Body of pancreas (tissue), 4 donors: ENCODE data around the gene RBL1. TPM values are rescaled to one million over a fixed set of nuclear protein-coding genes. Genes with fewer than 3 reads are reported as not detected.
"Not testable (repeated sequence)": the region's sequence is repeated elsewhere in the genome, so short reads cannot be mapped to it uniquely, and the experiment has no call there.

Source experiments
- ATAC-seq: fragments of 150-250 bp; one replicate; pipeline ENCODE4 v1.9.1; 2016
- DNase-seq, 4 donors: peaks; one replicate each; pipeline ENCODE4 v3.0.0-alpha.2; 2019
- H3K27ac ChIP-seq, 4 donors: fragments of 200-600 bp; sonication (generic); 1 replicate in 3 of 4; 2 replicates in 1 of 4; pipeline versions ENCODE4 v1.5.1 to v1.6.1; 2016 to 2019; ENCODE audit warnings: mild to moderate bottlenecking in 1 of 4, mixed read lengths in 1 of 4, moderate library complexity in 1 of 4
- H3K27me3 ChIP-seq, 2 donors: fragments of 200-600 bp; sonication (generic); one replicate each; pipeline ENCODE4 v1.6.0; 2016; ENCODE audit warnings: mild to moderate bottlenecking in 1 of 2
- H3K36me3 ChIP-seq, 2 donors: fragments of 200-600 bp; sonication (generic); replicated peaks in 1 of 2; 2 replicates each; pipeline ENCODE4 v1.5.1; 2016; ENCODE audit warnings: low read depth in 2 of 2; ENCODE audit not compliant: insufficient read depth in 1 of 2
- H3K4me1 ChIP-seq: fragments of 200-600 bp; sonication (generic); one replicate; pipeline ENCODE4 v1.6.0; 2016
- H3K4me3 ChIP-seq, 2 donors: fragments of 200-600 bp; sonication (generic); 1 replicate in 1 of 2; 2 replicates in 1 of 2; pipeline ENCODE4 v1.5.1; 2016 to 2019
- H3K9me3 ChIP-seq, 3 donors: fragments of 200-600 bp; sonication (generic); 1 replicate in 2 of 3; 2 replicates in 1 of 3; pipeline ENCODE4 v1.5.1; 2016
- POLR2A ChIP-seq, 3 donors: fragments of 450-650 bp; IDR thresholded peaks; one replicate each; pipeline ENCODE4 v1.6.1; 2016; ENCODE audit warnings: antibody characterized with exemption in 3 of 3, mild to moderate bottlenecking in 2 of 3
- WGBS, 2 donors: methylation state at CpG; one replicate each; pipeline ENCODE4 v1.1.5; 2017; 5-methylcytosine and 5-hydroxymethylcytosine counted together
- intact Hi-C: fragments of 100-400 bp; cut with DNase I; formaldehyde crosslinking; loops from one replicate; pipeline ENCODE4 v1.15.1; 2023
- total RNA-seq, 2 donors: library from RNA; depleted of rRNA; stranded (reverse); fragments of >200 nt; gene quantifications; one replicate each; pipeline ENCODE4 v1.1.0, GENCODE V29; 2016
- TF ChIP-seq, protein P1 (sequence below), 7 experiments: fragments of 450-650 bp in 4 of 7; fragments of 200-600 bp in 3 of 7; sonication (generic) in 3 of 7; IDR thresholded peaks; one replicate each; pipeline ENCODE4 v1.5.1; 2016 to 2019; ENCODE audit warnings: antibody characterized with exemption in 7 of 7

The RBL1 gene
- total RNA-seq, 2 donors from 2014 or later, result 4.4 to 11.9 TPM

DNA sequence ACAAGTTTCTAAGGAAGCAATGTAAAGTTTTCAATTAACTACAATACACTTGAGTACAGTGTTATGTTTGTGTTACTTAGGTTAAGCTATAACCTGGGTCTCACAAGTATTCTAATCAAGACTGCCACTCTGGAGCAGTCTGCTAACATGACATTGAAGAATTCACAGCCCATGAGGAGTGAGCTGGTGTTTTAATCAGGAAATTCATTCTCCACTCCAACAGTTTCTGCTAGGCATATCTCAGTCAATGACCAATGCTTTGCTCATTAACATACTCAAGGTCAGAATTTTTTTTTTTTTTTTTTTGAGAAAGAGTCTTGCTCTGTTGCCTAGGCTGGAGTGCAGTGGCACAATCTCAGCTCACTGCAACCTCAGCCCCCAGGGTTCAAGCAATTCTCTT lies 84.7 kb downstream of the RBL1 start:
- Histone ChIP-seq H3K9me3 (no peaks in the 10 kb centered on the region), H3K4me1 (no peaks in the 10 kb centered on the region), H3K27ac (no peak overlapping the region), H3K36me3 (no peaks in the 10 kb centered on the region), H3K27me3 (no peaks in the 10 kb centered on the region), H3K4me3 (no peak overlapping the region)
- DNase-seq, result no peak
- TF ChIP-seq, protein P1, sequence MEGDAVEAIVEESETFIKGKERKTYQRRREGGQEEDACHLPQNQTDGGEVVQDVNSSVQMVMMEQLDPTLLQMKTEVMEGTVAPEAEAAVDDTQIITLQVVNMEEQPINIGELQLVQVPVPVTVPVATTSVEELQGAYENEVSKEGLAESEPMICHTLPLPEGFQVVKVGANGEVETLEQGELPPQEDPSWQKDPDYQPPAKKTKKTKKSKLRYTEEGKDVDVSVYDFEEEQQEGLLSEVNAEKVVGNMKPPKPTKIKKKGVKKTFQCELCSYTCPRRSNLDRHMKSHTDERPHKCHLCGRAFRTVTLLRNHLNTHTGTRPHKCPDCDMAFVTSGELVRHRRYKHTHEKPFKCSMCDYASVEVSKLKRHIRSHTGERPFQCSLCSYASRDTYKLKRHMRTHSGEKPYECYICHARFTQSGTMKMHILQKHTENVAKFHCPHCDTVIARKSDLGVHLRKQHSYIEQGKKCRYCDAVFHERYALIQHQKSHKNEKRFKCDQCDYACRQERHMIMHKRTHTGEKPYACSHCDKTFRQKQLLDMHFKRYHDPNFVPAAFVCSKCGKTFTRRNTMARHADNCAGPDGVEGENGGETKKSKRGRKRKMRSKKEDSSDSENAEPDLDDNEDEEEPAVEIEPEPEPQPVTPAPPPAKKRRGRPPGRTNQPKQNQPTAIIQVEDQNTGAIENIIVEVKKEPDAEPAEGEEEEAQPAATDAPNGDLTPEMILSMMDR (IDR thresholded peaks at IDR 0.05), result no peak
- no peak for TF ChIP-seq POLR2A (IDR thresholded peaks at IDR 0.05)
- intact Hi-C loops, result no loop called here
- ATAC-seq, result no peak

DNA sequence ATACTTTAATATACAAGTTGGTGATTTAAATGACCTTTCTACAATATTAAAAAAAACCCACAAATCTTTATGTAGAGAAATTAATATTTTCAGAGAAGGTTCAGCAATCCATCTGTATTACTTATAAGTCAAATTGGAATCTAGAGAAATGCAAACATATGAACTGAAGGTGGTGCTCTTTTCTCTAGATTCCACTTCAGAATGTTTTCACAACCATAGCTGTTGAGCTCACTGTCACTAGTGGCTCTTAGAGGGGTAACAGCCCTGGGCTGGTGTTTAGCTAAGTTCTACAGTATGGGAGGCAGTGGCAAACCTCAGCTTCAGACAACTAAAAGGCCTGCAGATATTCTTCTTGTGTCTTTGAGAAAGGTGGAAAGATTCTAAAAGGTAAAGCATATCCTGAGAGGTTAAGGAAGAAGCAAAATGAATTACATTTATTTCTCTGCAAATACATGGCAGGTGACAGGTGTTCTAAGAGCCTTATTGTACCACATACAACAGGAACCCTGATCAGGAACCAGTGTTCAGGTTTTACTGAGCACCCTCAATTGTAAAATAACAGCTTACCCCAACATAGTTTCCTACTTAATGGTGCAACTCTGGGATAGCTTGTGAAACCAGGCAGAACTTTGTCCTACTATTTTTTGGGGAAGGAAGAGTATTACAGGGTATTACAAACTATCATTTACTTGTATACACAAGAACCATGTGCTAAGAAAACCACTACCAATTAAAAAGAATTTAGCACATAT lies 87.7 kb downstream of the RBL1 start:
- no peaks in the 10 kb centered on the region for H3K9me3 ChIP-seq
- H3K4me3 ChIP-seq, result no peak overlapping the region
- ATAC-seq, result no peak
- H3K27ac ChIP-seq, result peak overlapping the region in 1 of 4 donors; percentile 15
- H3K4me1 ChIP-seq, result no peaks in the 10 kb centered on the region
- intact Hi-C loops, result no loop called here
- no peaks in the 10 kb centered on the region for H3K36me3 ChIP-seq
- peak in 1 of 4 donors; percentile 4 for DNase-seq
- no peak for TF ChIP-seq POLR2A (IDR thresholded peaks at IDR 0.05)
- TF ChIP-seq, protein P1 (IDR thresholded peaks at IDR 0.05), result peak in 1 of 7 experiments; percentile 13
- no peaks in the 10 kb centered on the region for H3K27me3 ChIP-seq

DNA sequence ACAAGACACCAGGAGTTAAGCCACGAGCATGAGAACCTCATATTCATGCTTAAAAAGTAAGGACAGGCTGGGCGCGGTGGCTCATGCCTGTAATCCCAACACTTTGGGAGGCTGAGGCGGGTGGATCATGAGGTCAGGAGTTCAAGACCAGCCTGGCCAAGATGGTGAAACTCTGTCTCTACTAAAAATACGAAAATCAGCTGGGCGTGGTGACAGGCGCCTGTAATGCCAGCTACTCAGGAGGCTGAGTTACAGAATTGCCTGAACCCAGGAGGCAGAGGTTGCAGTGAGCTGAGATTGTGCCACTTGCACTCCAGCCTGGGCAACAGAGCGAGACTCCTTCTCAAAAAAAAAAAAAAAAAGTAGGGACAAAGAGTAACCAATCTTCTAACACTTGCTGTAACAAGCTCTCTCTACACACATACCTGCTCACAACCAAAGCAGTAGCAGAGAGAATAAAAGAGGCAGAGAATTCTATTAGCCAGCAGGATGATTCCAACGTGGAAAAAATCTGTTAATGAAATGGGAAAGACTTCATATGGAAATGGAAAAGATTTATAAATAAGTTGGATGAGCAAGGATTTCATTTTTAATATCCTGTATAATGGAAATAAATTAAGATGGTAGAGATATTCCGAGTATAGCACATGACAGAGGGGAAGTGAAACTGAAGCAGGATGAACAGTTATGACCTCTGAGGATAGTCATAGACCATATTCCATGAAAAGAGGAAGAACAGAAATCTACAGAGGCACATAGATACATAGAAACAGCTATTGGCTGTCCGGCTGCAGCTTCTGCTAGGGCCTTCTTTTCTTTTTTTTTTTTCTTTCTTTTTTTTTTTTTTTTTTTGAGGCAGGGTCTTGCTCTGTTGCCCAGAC lies 90.5 kb downstream of the RBL1 start:
- 84 to 93% methylated on average over 11 of the region's 11 CpGs for WGBS, 2 donors
- H3K4me3 ChIP-seq, ATAC-seq, H3K9me3 ChIP-seq, H3K4me1 ChIP-seq, intact Hi-C loops, H3K36me3 ChIP-seq, H3K27me3 ChIP-seq: not testable (repeated sequence)
- peak overlapping the region in 1 of 4 donors; percentile 29 for H3K27ac ChIP-seq
- DNase-seq, result peak in 1 of 4 donors; percentile 9

DNA sequence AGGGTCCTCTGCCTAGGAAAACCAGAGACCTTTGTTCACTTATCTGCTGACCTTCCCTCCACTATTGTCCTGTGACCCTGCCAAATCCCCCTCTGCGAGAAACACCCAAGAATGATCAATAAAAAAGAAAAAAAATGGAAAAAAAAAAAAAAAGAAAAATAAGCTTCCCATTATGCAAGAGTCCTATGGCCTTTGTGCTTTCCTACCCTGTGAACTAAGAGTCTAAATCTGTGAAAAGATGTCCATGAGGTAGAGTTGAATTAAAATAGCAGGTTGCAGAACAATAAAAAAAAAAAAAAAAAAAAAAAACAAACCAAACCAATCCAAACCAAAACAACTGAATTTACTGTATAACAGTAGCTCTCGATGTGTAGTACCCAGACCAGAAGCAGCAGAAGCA lies 94.2 kb downstream of the RBL1 start:
- H3K27ac ChIP-seq, intact Hi-C loops, H3K36me3 ChIP-seq, H3K27me3 ChIP-seq, H3K4me3 ChIP-seq, DNase-seq, H3K9me3 ChIP-seq, ATAC-seq, H3K4me1 ChIP-seq: not testable (repeated sequence)
- WGBS, 2 donors, result 83 to 100% methylated on average over 1 to 2 of the region's 2 CpGs

DNA sequence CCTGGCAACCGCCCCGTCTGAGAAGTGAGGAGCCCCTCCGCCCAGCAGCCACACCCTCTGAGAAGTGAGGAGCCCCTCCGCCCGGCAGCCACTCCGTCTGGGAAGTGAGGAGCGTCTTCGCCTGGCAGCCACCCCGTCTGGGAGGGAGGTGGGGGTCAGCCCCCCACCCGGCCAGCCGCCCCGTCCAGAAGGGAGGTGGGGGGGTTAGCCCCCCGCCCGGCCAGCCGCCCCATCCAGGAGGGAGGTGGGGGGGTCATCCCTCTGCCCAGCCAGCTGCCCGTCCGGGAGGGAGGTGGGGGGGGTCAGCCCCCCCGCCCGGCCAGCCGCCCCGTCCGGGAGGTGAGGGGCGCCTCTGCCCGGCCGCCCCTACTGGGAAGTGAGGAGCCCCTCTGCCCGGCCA lies 95.6 kb downstream of the RBL1 start:
- H3K36me3 ChIP-seq, H3K27me3 ChIP-seq, intact Hi-C loops, ATAC-seq, H3K9me3 ChIP-seq, H3K27ac ChIP-seq, H3K4me3 ChIP-seq, H3K4me1 ChIP-seq, DNase-seq: not testable (repeated sequence)
- no CpG with 5 or more reads among the region's 26 CpGs for WGBS, 2 donors

DNA sequence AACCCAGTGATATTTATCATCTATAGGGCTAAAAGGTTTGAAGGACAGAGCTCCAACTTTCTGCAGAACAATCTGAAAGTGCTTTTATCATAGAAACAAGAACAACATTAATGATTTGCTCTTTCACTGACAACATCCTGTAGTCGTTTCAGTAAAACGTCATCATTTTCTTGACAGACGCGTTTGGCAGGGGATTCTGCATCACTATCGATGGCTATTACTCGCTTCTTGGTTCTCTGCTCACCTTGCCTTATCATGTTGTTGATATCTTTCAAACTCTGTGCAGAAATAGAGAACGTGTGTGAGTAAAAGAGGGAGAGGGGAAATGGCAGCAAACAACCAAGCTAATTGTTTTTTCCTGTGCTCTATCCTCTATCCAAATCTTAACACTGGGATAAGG lies 97.1 kb downstream of the RBL1 start:
- no peak for TF ChIP-seq POLR2A (IDR thresholded peaks at IDR 0.05)
- TF ChIP-seq, protein P1 (IDR thresholded peaks at IDR 0.05), result no peak
- no peak for DNase-seq
- no peak overlapping the region for H3K4me3 ChIP-seq
- H3K36me3 ChIP-seq, result no peaks in the 10 kb centered on the region
- no peak overlapping the region for H3K27ac ChIP-seq
- no peaks in the 10 kb centered on the region for H3K4me1 ChIP-seq
- 86 to 89% methylated on average over 7 of the region's 7 CpGs for WGBS, 2 donors
- intact Hi-C loops, result no loop called here
- ATAC-seq, result no peak
- no peaks in the 10 kb centered on the region for H3K9me3 ChIP-seq
- no peaks in the 10 kb centered on the region for H3K27me3 ChIP-seq
